DOHH2 (cell line): ENCODE results near the gene TMEM131.

Experiments used
- H3F3A ChIP-seq: fragments of 200-600 bp; sonication (generic), shearing (Covaris generic); 2 replicates; pipeline ENCODE4 v1.6.0; 2016; ENCODE audit warnings: antibody characterized with exemption, mild to moderate bottlenecking; ENCODE audit not compliant: control insufficient read depth, insufficient read depth
- H3K27ac ChIP-seq: fragments of 200-600 bp; sonication (generic); 2 replicates; pipeline ENCODE4 v1.5.1; 2014; ENCODE audit warnings: low read depth, mild to moderate bottlenecking, low read length, moderate library complexity
- H3K27me3 ChIP-seq: fragments of 200-600 bp; sonication (generic); 2 replicates; pipeline ENCODE4 v1.6.1; 2014; ENCODE audit warnings: mild to moderate bottlenecking, low read length, mixed read lengths; ENCODE audit not compliant: control insufficient read depth
- H3K36me3 ChIP-seq: fragments of 200-600 bp; sonication (generic); 2 replicates; pipeline ENCODE4 v1.6.1; 2014; ENCODE audit warnings: mild to moderate bottlenecking, low read length, moderate library complexity, mixed read lengths; ENCODE audit not compliant: control insufficient read depth
- H3K4me1 ChIP-seq: fragments of 200-600 bp; sonication (generic); 2 replicates; pipeline ENCODE4 v1.6.1; 2014; ENCODE audit warnings: mild to moderate bottlenecking, low read length, mixed read lengths; ENCODE audit not compliant: control insufficient read depth
- H3K4me2 ChIP-seq: fragments of 200-600 bp; sonication (generic); 2 replicates; pipeline ENCODE4 v1.6.0; 2014; ENCODE audit warnings: mild to moderate bottlenecking, low read length, moderate library complexity
- H3K4me3 ChIP-seq: fragments of 200-600 bp; sonication (generic); 2 replicates; pipeline ENCODE4 v1.5.1; 2014; ENCODE audit warnings: mild to moderate bottlenecking, low read length, mixed read lengths
- H3K79me2 ChIP-seq: fragments of 200-600 bp; sonication (generic); 2 replicates; pipeline ENCODE4 v1.6.1; 2014; ENCODE audit warnings: mild to moderate bottlenecking, low read length, mixed read lengths; ENCODE audit not compliant: control insufficient read depth
- H3K9me2 ChIP-seq: fragments of 200-600 bp; sonication (generic); replicated peaks from 2 replicates; pipeline ENCODE4 v1.6.1; 2014; ENCODE audit warnings: mild to moderate bottlenecking, low read length, mixed read lengths; ENCODE audit not compliant: control insufficient read depth
- H3K9me3 ChIP-seq: fragments of 200-600 bp; sonication (generic); 2 replicates; pipeline ENCODE4 v1.6.1; 2014; ENCODE audit warnings: antibody characterized with exemption, low read length, mixed read lengths; ENCODE audit not compliant: control insufficient read depth, insufficient read depth
- H4K20me1 ChIP-seq: fragments of 200-600 bp; sonication (generic); 2 replicates; pipeline ENCODE4 v1.6.0; 2014; ENCODE audit warnings: low read depth, mild to moderate bottlenecking, antibody characterized with exemption, low read length, moderate library complexity; ENCODE audit not compliant: control insufficient read depth, insufficient read depth
- EZH2phosphoT487 ChIP-seq: fragments of 200-600 bp; sonication (generic); IDR thresholded peaks from 2 replicates; pipeline ENCODE4 v1.6.1; 2017; ENCODE audit warnings: borderline replicate concordance, mild to moderate bottlenecking, antibody characterized with exemption, low read length, moderate library complexity, mixed read lengths
- TF ChIP-seq, protein P1 (sequence below): fragments of 200-600 bp; sonication (generic); IDR thresholded peaks from one replicate; pipeline ENCODE4 v1.5.1; 2014; ENCODE audit warnings: antibody characterized with exemption, mild to moderate bottlenecking, low read depth, low read length; ENCODE audit not compliant: poor library complexity, severe bottlenecking

The TMEM131 gene

DNA sequence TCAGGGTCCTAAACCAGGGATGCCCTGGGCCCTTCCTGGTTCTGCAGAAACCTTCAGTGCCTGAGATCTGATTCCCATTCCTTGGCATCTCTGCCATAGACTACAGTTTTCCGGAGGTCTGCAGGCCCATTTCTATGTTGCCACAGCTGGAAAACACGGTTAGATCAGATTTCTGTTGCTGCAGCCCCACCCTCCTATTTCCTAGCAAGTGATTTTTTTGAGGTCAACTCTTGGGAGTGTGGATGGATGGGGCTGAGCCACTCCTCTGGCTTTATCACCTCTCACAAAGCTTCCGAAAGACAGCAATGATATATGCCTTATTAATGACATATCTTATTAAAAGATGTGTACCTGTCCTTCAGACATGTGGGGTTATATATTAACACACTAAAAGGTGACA lies 226.0 kb downstream of the TMEM131 start:
- H3K4me2 ChIP-seq = no peak overlapping the region
- no peak overlapping the region for H3K27ac ChIP-seq
- H3K36me3 ChIP-seq = peaks cover 60% of the 10 kb centered on the region
- no peaks in the 10 kb centered on the region for H3K27me3 ChIP-seq
- no peaks in the 10 kb centered on the region for H3K9me2 ChIP-seq
- H3K4me1 ChIP-seq = peaks cover 6% of the 10 kb centered on the region; the same call in 1 of the 2 replicates
- H3K4me3 ChIP-seq = no peak overlapping the region
- H4K20me1 ChIP-seq = no peaks in the 10 kb centered on the region
- H3F3A ChIP-seq = no peaks in the 10 kb centered on the region
- TF ChIP-seq, protein P1, sequence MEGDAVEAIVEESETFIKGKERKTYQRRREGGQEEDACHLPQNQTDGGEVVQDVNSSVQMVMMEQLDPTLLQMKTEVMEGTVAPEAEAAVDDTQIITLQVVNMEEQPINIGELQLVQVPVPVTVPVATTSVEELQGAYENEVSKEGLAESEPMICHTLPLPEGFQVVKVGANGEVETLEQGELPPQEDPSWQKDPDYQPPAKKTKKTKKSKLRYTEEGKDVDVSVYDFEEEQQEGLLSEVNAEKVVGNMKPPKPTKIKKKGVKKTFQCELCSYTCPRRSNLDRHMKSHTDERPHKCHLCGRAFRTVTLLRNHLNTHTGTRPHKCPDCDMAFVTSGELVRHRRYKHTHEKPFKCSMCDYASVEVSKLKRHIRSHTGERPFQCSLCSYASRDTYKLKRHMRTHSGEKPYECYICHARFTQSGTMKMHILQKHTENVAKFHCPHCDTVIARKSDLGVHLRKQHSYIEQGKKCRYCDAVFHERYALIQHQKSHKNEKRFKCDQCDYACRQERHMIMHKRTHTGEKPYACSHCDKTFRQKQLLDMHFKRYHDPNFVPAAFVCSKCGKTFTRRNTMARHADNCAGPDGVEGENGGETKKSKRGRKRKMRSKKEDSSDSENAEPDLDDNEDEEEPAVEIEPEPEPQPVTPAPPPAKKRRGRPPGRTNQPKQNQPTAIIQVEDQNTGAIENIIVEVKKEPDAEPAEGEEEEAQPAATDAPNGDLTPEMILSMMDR = no peak
- TF ChIP-seq EZH2phosphoT487 = no peak
- H3K79me2 ChIP-seq = no peaks in the 10 kb centered on the region
- no peaks in the 10 kb centered on the region for H3K9me3 ChIP-seq

DNA sequence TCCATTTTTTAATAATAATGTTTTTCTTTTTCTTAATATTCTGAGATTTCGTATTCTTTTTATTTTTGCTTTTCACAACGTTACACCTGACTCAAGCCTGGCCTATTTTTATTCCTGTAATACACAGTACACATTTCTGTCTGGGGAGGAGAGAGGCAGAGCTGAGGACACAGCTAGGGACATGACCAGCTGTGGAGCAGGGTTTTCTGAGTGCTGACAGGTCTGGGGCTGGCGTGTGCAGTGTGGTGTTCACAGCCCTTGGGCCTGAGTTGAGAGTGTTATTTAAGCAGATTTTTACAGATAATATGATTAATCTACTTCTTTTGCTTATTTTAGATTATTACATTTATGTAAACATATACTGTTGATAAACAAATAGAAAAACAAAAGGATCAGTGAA lies 226.4 kb downstream of the TMEM131 start:
- Histone ChIP-seq H3K27ac (no peak overlapping the region), H3K4me2 (no peak overlapping the region), H3F3A (no peaks in the 10 kb centered on the region), H3K36me3 (peaks cover 60% of the 10 kb centered on the region), H3K4me1 (peaks cover 6% of the 10 kb centered on the region; the same call in 1 of the 2 replicates), H3K4me3 (no peak overlapping the region), H3K9me2 (no peaks in the 10 kb centered on the region), H4K20me1 (no peaks in the 10 kb centered on the region), H3K79me2 (no peaks in the 10 kb centered on the region), H3K9me3 (no peaks in the 10 kb centered on the region), H3K27me3 (no peaks in the 10 kb centered on the region)
- no peak for TF ChIP-seq EZH2phosphoT487
- TF ChIP-seq, protein P1 = no peak

DNA sequence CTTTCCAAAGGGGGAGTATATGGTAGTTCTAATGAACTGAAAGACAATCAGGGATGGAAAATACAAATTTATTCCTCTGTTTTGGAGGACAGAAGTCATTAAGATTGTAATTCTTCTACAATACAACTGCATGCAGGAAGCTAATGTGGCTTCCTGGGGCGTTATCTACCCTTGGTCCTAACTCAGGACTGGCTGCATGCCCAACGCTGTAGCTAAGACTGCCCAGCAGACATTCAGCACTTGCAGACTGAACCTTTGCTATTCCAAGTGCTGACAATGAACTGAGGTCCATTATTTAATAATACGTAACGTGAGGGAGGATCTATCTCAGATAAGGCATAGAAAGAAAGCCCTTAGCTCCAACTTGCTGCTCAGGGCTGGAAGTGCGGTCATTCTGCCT lies 229.2 kb downstream of the TMEM131 start:
- no peaks in the 10 kb centered on the region for H4K20me1 ChIP-seq
- no peaks in the 10 kb centered on the region for H3K79me2 ChIP-seq
- peaks cover 6% of the 10 kb centered on the region; the same call in 1 of the 2 replicates for H3K4me1 ChIP-seq
- no peak overlapping the region for H3K4me2 ChIP-seq
- no peaks in the 10 kb centered on the region for H3K9me2 ChIP-seq
- no peak for TF ChIP-seq EZH2phosphoT487
- TF ChIP-seq, protein P1 = no peak
- H3F3A ChIP-seq = no peaks in the 10 kb centered on the region
- peaks cover 48% of the 10 kb centered on the region for H3K36me3 ChIP-seq
- H3K9me3 ChIP-seq = no peaks in the 10 kb centered on the region
- H3K27ac ChIP-seq = no peak overlapping the region
- H3K4me3 ChIP-seq = no peak overlapping the region
- no peaks in the 10 kb centered on the region for H3K27me3 ChIP-seq

DNA sequence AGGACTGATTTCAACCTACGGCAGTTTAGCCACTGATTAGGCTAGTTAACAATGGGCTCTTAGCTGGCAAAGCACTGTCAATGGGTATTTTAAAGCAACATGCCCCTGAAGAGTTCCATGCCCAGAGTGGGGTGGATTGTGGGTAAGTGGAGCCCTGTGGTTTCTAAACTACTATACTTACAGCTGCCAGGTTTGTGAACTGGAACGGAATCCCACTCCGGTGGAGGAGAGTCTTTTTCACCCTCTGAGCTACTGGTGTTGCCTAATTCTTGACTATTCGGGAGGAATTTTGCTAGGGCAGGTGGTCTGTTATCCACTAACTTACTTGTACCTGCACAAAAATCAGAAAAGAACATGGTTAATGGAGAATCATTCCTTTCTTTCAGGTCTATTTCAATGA lies 229.8 kb downstream of the TMEM131 start:
- H3K9me3 ChIP-seq = no peaks in the 10 kb centered on the region
- H3K9me2 ChIP-seq = no peaks in the 10 kb centered on the region
- peaks cover 49% of the 10 kb centered on the region for H3K36me3 ChIP-seq
- H4K20me1 ChIP-seq = no peaks in the 10 kb centered on the region
- H3F3A ChIP-seq = no peaks in the 10 kb centered on the region
- no peak for TF ChIP-seq EZH2phosphoT487
- TF ChIP-seq, protein P1 = no peak
- no peak overlapping the region for H3K4me3 ChIP-seq
- H3K4me1 ChIP-seq = peaks cover 6% of the 10 kb centered on the region; the same call in 1 of the 2 replicates
- no peak overlapping the region for H3K27ac ChIP-seq
- no peak overlapping the region for H3K4me2 ChIP-seq
- H3K27me3 ChIP-seq = no peaks in the 10 kb centered on the region
- no peaks in the 10 kb centered on the region for H3K79me2 ChIP-seq
